ENCODE measurements around the gene WWOX. TPM values are rescaled to one million over a fixed set of nuclear protein-coding genes. Genes with fewer than 3 reads are reported as not detected.

The WWOX gene
- total and polyA plus RNA-seq, 2 of the 13 experiments (the other 11 are each of a cell fraction or from before 2014, with no cell fraction given): 9.1 to 37.4 TPM

GRCh38 chr16:78134944-78135619, 35.6 kb downstream of the WWOX start (continued):
- TF ChIP-seq ZNF281 (CRISPR knock-in tag; IDR thresholded peaks at IDR 0.05; ENCODE audit: borderline replicate concordance) (no peak), PPARG (CRISPR knock-in tag; conservative IDR thresholded peaks at IDR 0.05) (no peak), ZNF703 (CRISPR knock-in tag; IDR thresholded peaks at IDR 0.05; ENCODE audit: borderline replicate concordance) (no peak), SMC3 (IDR thresholded peaks at IDR 0.05; ENCODE audit: low read length) (0 out of 2 replicates have a peak, but pooled peaks have one; percentile 11), ZNF572 (CRISPR knock-in tag; IDR thresholded peaks at IDR 0.05) (no peak), ZNF577 (CRISPR knock-in tag; IDR thresholded peaks at IDR 0.05; ENCODE audit: borderline replicate concordance, low read depth) (no peak), ONECUT2 (CRISPR knock-in tag; IDR thresholded peaks at IDR 0.05) (no peak), POGZ (CRISPR knock-in tag; IDR thresholded peaks at IDR 0.05) (peak; percentile 50; the same call in 1 of the 2 replicates), ZSCAN12 (CRISPR knock-in tag; IDR thresholded peaks at IDR 0.05) (no peak), FOXA3 (CRISPR knock-in tag; IDR thresholded peaks at IDR 0.05) (peak; percentile 96), SP5 (CRISPR knock-in tag; IDR thresholded peaks at IDR 0.05; ENCODE audit: borderline replicate concordance, low read depth) (no peak), NR2F2 (IDR thresholded peaks at IDR 0.05; ENCODE audit: borderline replicate concordance, low read depth) (no peak), ZNF740 (CRISPR knock-in tag; IDR thresholded peaks at IDR 0.05) (no peak), GLMP (CRISPR knock-in tag; IDR thresholded peaks at IDR 0.05; ENCODE audit: borderline replicate concordance) (no peak)
- TF ChIP-seq, protein P1, sequence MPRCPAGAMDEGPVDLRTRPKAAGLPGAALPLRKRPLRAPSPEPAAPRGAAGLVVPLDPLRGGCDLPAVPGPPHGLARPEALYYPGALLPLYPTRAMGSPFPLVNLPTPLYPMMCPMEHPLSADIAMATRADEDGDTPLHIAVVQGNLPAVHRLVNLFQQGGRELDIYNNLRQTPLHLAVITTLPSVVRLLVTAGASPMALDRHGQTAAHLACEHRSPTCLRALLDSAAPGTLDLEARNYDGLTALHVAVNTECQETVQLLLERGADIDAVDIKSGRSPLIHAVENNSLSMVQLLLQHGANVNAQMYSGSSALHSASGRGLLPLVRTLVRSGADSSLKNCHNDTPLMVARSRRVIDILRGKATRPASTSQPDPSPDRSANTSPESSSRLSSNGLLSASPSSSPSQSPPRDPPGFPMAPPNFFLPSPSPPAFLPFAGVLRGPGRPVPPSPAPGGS (CRISPR knock-in tag; IDR thresholded peaks at IDR 0.05): no peak
- TF ChIP-seq, protein P2, sequence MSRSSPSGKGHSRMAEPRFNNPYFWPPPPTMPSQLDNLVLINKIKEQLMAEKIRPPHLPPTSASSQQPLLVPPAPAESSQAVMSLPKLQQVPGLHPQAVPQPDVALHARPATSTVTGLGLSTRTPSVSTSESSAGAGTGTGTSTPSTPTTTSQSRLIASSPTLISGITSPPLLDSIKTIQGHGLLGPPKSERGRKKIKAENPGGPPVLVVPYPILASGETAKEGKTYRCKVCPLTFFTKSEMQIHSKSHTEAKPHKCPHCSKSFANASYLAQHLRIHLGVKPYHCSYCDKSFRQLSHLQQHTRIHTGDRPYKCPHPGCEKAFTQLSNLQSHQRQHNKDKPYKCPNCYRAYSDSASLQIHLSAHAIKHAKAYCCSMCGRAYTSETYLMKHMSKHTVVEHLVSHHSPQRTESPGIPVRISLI (CRISPR knock-in tag; IDR thresholded peaks at IDR 0.05; ENCODE audit: borderline replicate concordance): no peak
- TF ChIP-seq, protein P3, sequence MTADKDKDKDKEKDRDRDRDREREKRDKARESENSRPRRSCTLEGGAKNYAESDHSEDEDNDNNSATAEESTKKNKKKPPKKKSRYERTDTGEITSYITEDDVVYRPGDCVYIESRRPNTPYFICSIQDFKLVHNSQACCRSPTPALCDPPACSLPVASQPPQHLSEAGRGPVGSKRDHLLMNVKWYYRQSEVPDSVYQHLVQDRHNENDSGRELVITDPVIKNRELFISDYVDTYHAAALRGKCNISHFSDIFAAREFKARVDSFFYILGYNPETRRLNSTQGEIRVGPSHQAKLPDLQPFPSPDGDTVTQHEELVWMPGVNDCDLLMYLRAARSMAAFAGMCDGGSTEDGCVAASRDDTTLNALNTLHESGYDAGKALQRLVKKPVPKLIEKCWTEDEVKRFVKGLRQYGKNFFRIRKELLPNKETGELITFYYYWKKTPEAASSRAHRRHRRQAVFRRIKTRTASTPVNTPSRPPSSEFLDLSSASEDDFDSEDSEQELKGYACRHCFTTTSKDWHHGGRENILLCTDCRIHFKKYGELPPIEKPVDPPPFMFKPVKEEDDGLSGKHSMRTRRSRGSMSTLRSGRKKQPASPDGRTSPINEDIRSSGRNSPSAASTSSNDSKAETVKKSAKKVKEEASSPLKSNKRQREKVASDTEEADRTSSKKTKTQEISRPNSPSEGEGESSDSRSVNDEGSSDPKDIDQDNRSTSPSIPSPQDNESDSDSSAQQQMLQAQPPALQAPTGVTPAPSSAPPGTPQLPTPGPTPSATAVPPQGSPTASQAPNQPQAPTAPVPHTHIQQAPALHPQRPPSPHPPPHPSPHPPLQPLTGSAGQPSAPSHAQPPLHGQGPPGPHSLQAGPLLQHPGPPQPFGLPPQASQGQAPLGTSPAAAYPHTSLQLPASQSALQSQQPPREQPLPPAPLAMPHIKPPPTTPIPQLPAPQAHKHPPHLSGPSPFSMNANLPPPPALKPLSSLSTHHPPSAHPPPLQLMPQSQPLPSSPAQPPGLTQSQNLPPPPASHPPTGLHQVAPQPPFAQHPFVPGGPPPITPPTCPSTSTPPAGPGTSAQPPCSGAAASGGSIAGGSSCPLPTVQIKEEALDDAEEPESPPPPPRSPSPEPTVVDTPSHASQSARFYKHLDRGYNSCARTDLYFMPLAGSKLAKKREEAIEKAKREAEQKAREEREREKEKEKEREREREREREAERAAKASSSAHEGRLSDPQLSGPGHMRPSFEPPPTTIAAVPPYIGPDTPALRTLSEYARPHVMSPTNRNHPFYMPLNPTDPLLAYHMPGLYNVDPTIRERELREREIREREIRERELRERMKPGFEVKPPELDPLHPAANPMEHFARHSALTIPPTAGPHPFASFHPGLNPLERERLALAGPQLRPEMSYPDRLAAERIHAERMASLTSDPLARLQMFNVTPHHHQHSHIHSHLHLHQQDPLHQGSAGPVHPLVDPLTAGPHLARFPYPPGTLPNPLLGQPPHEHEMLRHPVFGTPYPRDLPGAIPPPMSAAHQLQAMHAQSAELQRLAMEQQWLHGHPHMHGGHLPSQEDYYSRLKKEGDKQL (CRISPR knock-in tag; IDR thresholded peaks at IDR 0.05; ENCODE audit: low read depth): peak; percentile 85
